H1 (cell line): ENCODE measurements around the gene KCNQ1.

Source experiments
- CTCF ChIP-seq, 3 experiments: IDR thresholded peaks; 1 replicate in 2 of 3; 2 replicates in 1 of 3; pipeline versions ENCODE4 v1.5.1 to v1.6.1; 2011; ENCODE audit warnings: low read length in 3 of 3, mild to moderate bottlenecking in 3 of 3, inconsistent platforms in 2 of 3, low read depth in 1 of 3, moderate library complexity in 1 of 3; ENCODE audit not compliant: insufficient read depth in 1 of 3; ENCODE audit errors: control extremely low read depth in 1 of 3
- SP2 ChIP-seq: IDR thresholded peaks from 2 replicates; pipeline ENCODE4 v1.6.1; 2012; ENCODE audit warnings: mild to moderate bottlenecking, low read length, inconsistent platforms

- no peak for TF ChIP-seq CTCF (IDR thresholded peaks at IDR 0.05; ENCODE audit: control extremely low read depth in 1 of 3, insufficient read depth in 1 of 3, low read depth in 1 of 3, low read length in 3 of 3)
- no peak for TF ChIP-seq SP2
Observed at GRCh38 chr11:2474059-2474901, 29.5 kb downstream of the KCNQ1 start.
